HepG2 (cell line): ENCODE measurements around the gene SERPINB1. TPM values are rescaled to one million over a fixed set of nuclear protein-coding genes. Genes with fewer than 3 reads are reported as not detected.
A peak's percentile ranks its signal among the peaks of the same experiment; 100 is the strongest.

Experiments
- FOXA1 ChIP-seq, 2 experiments: fragments of 450-650 bp in 1 of 2; sonication (generic) in 1 of 2; formaldehyde crosslinking in 1 of 2; IDR thresholded peaks; 2 replicates each; pipeline versions ENCODE4 v1.4.0 to v1.6.1; 2016 to 2020; ENCODE audit warnings: missing genetic modification reagents in 1 of 2
- HDAC1 ChIP-seq: sonication (generic); formaldehyde crosslinking; IDR thresholded peaks from 2 replicates; pipeline ENCODE4 v1.5.1; 2020; ENCODE audit warnings: mild to moderate bottlenecking, missing genetic modification reagents
- HOXA5 ChIP-seq: sonication (generic); formaldehyde crosslinking; IDR thresholded peaks from 2 replicates; pipeline ENCODE4 v1.4.0; 2020; ENCODE audit warnings: missing genetic modification reagents
- ZFP37 ChIP-seq: sonication (generic); formaldehyde crosslinking; IDR thresholded peaks from 2 replicates; pipeline ENCODE4 v1.4.0; 2020; ENCODE audit warnings: missing genetic modification reagents, borderline replicate concordance
- ZNF292 ChIP-seq: sonication (generic); formaldehyde crosslinking; IDR thresholded peaks from 2 replicates; pipeline ENCODE4 v1.8.1; 2022; ENCODE audit warnings: mild to moderate bottlenecking, low read depth, missing genetic modification reagents, borderline replicate concordance
- ZNF569 ChIP-seq: sonication (generic); formaldehyde crosslinking; IDR thresholded peaks from 2 replicates; pipeline ENCODE4 v1.5.0; 2020; ENCODE audit warnings: mild to moderate bottlenecking, missing genetic modification reagents, moderate library complexity, borderline replicate concordance
- polyA plus RNA-seq, 8 experiments: library from polyadenylated mRNA; depleted of rRNA in 3 of 8; stranded (reverse) in 7 of 8; unstranded in 1 of 8; fragments of >200 nt; fragmentation: Illumina TruSeq in 4 of 8; extraction: Trizol in 4 of 8; gene quantifications; 2 replicates each; pipeline versions ENCODE4 v1.2.1 to v1.2.3, GENCODE V29; 2011 to 2016; ENCODE audit warnings: low read depth in 4 of 8, missing spikeins in 1 of 8, mixed read lengths in 1 of 8; ENCODE audit not compliant: insufficient read depth in 1 of 8
- total RNA-seq, 5 experiments: library from RNA; depleted of rRNA; stranded (reverse); fragments of >200 nt; fragmentation: Illumina TruSeq; extraction: Trizol; gene quantifications; 2 replicates each; pipeline ENCODE4 v1.2.3, GENCODE V29; 2016; ENCODE audit warnings: low read depth in 1 of 5
- TF ChIP-seq, protein P1 (sequence below): sonication (generic); formaldehyde crosslinking; IDR thresholded peaks from 2 replicates; pipeline ENCODE4 v1.4.0; 2020; ENCODE audit warnings: missing genetic modification reagents, borderline replicate concordance
- TF ChIP-seq, protein P2 (sequence below): IDR thresholded peaks from 2 replicates; pipeline ENCODE4 v1.6.1; 2016; ENCODE audit warnings: low read depth, control low read depth
- TF ChIP-seq, protein P3 (sequence below): sonication (generic); formaldehyde crosslinking; IDR thresholded peaks from 2 replicates; pipeline ENCODE4 v1.8.1; 2023; ENCODE audit warnings: mild to moderate bottlenecking, moderate library complexity, missing genetic modification reagents
- TF ChIP-seq, protein P4 (sequence below): sonication (generic); formaldehyde crosslinking; IDR thresholded peaks from 2 replicates; pipeline ENCODE4 v1.4.0; 2020; ENCODE audit warnings: missing genetic modification reagents

SERPINB1 gene
- total and polyA plus RNA-seq, 2 of the 13 experiments (the other 11 are each of a cell fraction or from before 2014, with no cell fraction given): 41.4 to 60.5 TPM

DNA sequence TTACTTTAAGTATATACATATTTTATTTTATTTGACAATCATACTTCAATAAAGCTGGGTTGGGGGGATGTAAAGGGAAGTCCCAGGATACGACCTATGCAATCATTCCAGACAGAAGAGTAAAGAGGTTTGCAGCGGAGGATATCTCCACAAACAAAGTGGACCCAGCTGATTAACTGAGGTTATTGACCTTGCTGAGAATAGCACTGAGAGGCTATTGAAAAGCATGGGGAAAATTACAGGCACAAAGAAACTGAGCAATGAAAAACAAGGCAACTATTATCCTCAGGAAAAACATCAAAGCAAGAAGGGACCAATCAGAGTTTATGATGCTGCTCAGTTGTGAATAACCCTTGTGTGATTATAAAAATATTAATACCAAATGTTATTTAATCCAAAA lies 32.6 kb downstream of the SERPINB1 start (continued):
- TF ChIP-seq, protein P1, sequence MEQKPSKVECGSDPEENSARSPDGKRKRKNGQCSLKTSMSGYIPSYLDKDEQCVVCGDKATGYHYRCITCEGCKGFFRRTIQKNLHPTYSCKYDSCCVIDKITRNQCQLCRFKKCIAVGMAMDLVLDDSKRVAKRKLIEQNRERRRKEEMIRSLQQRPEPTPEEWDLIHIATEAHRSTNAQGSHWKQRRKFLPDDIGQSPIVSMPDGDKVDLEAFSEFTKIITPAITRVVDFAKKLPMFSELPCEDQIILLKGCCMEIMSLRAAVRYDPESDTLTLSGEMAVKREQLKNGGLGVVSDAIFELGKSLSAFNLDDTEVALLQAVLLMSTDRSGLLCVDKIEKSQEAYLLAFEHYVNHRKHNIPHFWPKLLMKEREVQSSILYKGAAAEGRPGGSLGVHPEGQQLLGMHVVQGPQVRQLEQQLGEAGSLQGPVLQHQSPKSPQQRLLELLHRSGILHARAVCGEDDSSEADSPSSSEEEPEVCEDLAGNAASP (CRISPR knock-in tag): peak; percentile 61; the same call in 1 of the 2 replicates
- TF ChIP-seq ZNF569 (no peak), FOXA1 (IDR thresholded peaks at IDR 0.05) (no peak), FOXA1 (CRISPR knock-in tag; IDR thresholded peaks at IDR 0.05) (peak; percentile 74), HOXA5 (no peak), ZNF292 (no peak), ZFP37 (CRISPR knock-in tag) (no peak), HDAC1 (CRISPR knock-in tag) (peak; percentile 41; the same call in 1 of the 2 replicates)
- TF ChIP-seq, protein P2, sequence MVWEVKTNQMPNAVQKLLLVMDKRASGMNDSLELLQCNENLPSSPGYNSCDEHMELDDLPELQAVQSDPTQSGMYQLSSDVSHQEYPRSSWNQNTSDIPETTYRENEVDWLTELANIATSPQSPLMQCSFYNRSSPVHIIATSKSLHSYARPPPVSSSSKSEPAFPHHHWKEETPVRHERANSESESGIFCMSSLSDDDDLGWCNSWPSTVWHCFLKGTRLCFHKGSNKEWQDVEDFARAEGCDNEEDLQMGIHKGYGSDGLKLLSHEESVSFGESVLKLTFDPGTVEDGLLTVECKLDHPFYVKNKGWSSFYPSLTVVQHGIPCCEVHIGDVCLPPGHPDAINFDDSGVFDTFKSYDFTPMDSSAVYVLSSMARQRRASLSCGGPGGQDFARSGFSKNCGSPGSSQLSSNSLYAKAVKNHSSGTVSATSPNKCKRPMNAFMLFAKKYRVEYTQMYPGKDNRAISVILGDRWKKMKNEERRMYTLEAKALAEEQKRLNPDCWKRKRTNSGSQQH (CRISPR knock-in tag): no peak
- TF ChIP-seq, protein P3, sequence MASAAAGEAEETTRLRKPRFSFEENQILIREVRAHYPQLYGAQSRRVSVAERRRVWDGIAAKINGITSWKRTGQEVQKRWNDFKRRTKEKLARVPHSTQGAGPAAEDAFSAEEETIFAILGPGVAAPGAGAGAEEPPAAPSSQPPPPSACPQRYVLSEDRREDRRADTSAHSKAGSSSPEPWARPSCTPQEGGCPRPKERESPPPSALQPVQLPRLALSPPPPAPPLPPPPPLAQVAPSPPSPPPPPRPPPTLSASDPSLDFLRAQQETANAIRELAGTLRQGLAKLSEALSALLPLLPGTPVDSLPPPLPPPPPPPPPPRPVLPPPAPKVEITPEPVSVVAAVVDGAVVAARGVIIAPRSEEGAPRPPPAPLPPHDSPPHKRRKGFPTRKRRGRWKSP (CRISPR knock-in tag): no peak
- TF ChIP-seq, protein P4, sequence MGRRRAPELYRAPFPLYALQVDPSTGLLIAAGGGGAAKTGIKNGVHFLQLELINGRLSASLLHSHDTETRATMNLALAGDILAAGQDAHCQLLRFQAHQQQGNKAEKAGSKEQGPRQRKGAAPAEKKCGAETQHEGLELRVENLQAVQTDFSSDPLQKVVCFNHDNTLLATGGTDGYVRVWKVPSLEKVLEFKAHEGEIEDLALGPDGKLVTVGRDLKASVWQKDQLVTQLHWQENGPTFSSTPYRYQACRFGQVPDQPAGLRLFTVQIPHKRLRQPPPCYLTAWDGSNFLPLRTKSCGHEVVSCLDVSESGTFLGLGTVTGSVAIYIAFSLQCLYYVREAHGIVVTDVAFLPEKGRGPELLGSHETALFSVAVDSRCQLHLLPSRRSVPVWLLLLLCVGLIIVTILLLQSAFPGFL (CRISPR knock-in tag): no peak
